ENCODE data around the gene USP40.

USP40 gene

GRCh38 chr2:233538741-233539140 is 27.8 kb downstream of the USP40 start:
- Histone ChIP-seq H2AFZ (ENCODE audit: insufficient read depth, low read length, poor library complexity) (no peak overlapping the region), H3K9me3 (ENCODE audit: insufficient read depth, low read depth, low read length) (no peaks in the 10 kb centered on the region), H3K4me1 (ENCODE audit: control insufficient read depth in 1 of 2, insufficient read depth in 2 of 2, low read length in 2 of 2) (no peaks in the 10 kb centered on the region), H3K79me1 (ENCODE audit: low read length) (no peaks in the 10 kb centered on the region), H3K4me2 (ENCODE audit: low read length) (no peak overlapping the region), H2BK12ac (ENCODE audit: low read length) (no peak overlapping the region), H3K9ac (ENCODE audit: low read length) (no peak overlapping the region), H3K36me3 (ENCODE audit: control insufficient read depth in 1 of 2, insufficient read depth in 2 of 2, low read length in 2 of 2) (peaks cover 0 to 2% of the 10 kb centered on the region in 2 experiments), H2AK5ac (ENCODE audit: low read length) (no peak overlapping the region), H3K27ac (ENCODE audit: low read depth, low read length) (no peak overlapping the region), H2BK120ac (ENCODE audit: insufficient read depth, low read length, poor library complexity) (no peak overlapping the region), H2BK5ac (ENCODE audit: low read depth, low read length, poor library complexity) (no peak overlapping the region), H3K79me2 (ENCODE audit: control insufficient read depth, insufficient read depth, low read length, poor library complexity) (no peaks in the 10 kb centered on the region), H3K14ac (ENCODE audit: low read length) (no peak overlapping the region), H3K23ac (ENCODE audit: low read length) (peak overlapping the region; percentile 33), H3K4me3 (ENCODE audit: low read depth, low read length) (no peak overlapping the region), H4K8ac (ENCODE audit: low read depth, low read length) (no peak overlapping the region), H4K91ac (ENCODE audit: low read depth, low read length) (no peak overlapping the region), H3K4ac (ENCODE audit: low read depth, low read length) (no peak overlapping the region), H3K27me3 (ENCODE audit: insufficient read depth, low read length) (no peaks in the 10 kb centered on the region), H3K18ac (ENCODE audit: low read length) (no peak overlapping the region), H4K12ac (ENCODE audit: low read depth, low read length) (no peak overlapping the region)
- WGBS (ENCODE audit: extremely low coverage, insufficient coverage, insufficient read length), result no CpG with 5 or more reads among the region's 5 CpGs
- DNase-seq, result no peak

GRCh38 chr2:233535271-233535670 is 31.3 kb downstream of the USP40 start:
- H4K12ac ChIP-seq (ENCODE audit: low read depth, low read length), result no peak overlapping the region
- H4K8ac ChIP-seq (ENCODE audit: low read depth, low read length), result no peak overlapping the region
- no peak overlapping the region for H2BK12ac ChIP-seq (ENCODE audit: low read length)
- no peaks in the 10 kb centered on the region for H3K9me3 ChIP-seq (ENCODE audit: insufficient read depth, low read depth, low read length)
- H3K4me2 ChIP-seq (ENCODE audit: low read length), result no peak overlapping the region
- no peak overlapping the region for H3K9ac ChIP-seq (ENCODE audit: low read length)
- no peak overlapping the region for H3K4ac ChIP-seq (ENCODE audit: low read depth, low read length)
- no peaks in the 10 kb centered on the region for H3K79me1 ChIP-seq (ENCODE audit: low read length)
- H3K36me3 ChIP-seq (ENCODE audit: control insufficient read depth in 1 of 2, insufficient read depth in 2 of 2, low read length in 2 of 2), result peaks cover 0 to 7% of the 10 kb centered on the region in 2 experiments
- no peak overlapping the region for H3K23ac ChIP-seq (ENCODE audit: low read length)
- no peaks in the 10 kb centered on the region for H3K27me3 ChIP-seq (ENCODE audit: insufficient read depth, low read length)
- H3K18ac ChIP-seq (ENCODE audit: low read length), result no peak overlapping the region
- H3K79me2 ChIP-seq (ENCODE audit: control insufficient read depth, insufficient read depth, low read length, poor library complexity), result no peaks in the 10 kb centered on the region
- no peak overlapping the region for H4K91ac ChIP-seq (ENCODE audit: low read depth, low read length)
- DNase-seq, result peak; percentile 63 to 78
- H3K27ac ChIP-seq (ENCODE audit: low read depth, low read length), result no peak overlapping the region
- H3K4me3 ChIP-seq (ENCODE audit: low read depth, low read length), result no peak overlapping the region
- H2AK5ac ChIP-seq (ENCODE audit: low read length), result no peak overlapping the region
- no peaks in the 10 kb centered on the region for H3K4me1 ChIP-seq (ENCODE audit: control insufficient read depth in 1 of 2, insufficient read depth in 2 of 2, low read length in 2 of 2)
- no peak overlapping the region for H2AFZ ChIP-seq (ENCODE audit: insufficient read depth, low read length, poor library complexity)
- H2BK5ac ChIP-seq (ENCODE audit: low read depth, low read length, poor library complexity), result no peak overlapping the region
- H3K14ac ChIP-seq (ENCODE audit: low read length), result no peak overlapping the region
- no peak overlapping the region for H2BK120ac ChIP-seq (ENCODE audit: insufficient read depth, low read length, poor library complexity)

DNA sequence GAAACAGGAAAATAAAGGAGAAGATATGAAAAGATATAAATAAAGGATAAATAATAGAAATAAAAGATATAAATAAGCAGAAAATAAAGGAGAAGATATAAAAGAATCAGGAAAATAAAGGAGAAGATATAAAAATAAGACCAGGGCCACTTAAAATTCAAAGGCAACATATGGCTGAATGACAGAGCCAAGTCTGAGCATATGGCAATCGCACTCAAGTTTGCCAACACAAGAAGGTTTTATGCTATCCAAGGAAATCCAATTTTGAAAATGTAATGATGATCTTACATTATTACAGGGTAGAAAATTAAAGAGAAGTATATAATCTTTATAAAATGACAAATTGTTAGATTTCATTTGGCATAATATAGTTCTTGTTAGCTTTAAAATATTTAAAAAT is 33.6 kb downstream of the USP40 start:
- Histone ChIP-seq H3K4me3 (ENCODE audit: low read depth, low read length) (no peak overlapping the region), H3K36me3 (ENCODE audit: control insufficient read depth in 1 of 2, insufficient read depth in 2 of 2, low read length in 2 of 2) (peaks cover 0 to 11% of the 10 kb centered on the region in 2 experiments), H3K14ac (ENCODE audit: low read length) (no peak overlapping the region), H3K27me3 (ENCODE audit: insufficient read depth, low read length) (no peaks in the 10 kb centered on the region), H2BK120ac (ENCODE audit: insufficient read depth, low read length, poor library complexity) (no peak overlapping the region), H3K4me1 (ENCODE audit: control insufficient read depth in 1 of 2, insufficient read depth in 2 of 2, low read length in 2 of 2) (no peaks in the 10 kb centered on the region), H2BK5ac (ENCODE audit: low read depth, low read length, poor library complexity) (no peak overlapping the region), H2AK5ac (ENCODE audit: low read length) (no peak overlapping the region), H3K23ac (ENCODE audit: low read length) (no peak overlapping the region), H2BK12ac (ENCODE audit: low read length) (no peak overlapping the region), H3K27ac (ENCODE audit: low read depth, low read length) (no peak overlapping the region), H3K18ac (ENCODE audit: low read length) (no peak overlapping the region), H4K91ac (ENCODE audit: low read depth, low read length) (no peak overlapping the region), H3K79me1 (ENCODE audit: low read length) (no peaks in the 10 kb centered on the region), H3K9me3 (ENCODE audit: insufficient read depth, low read depth, low read length) (no peaks in the 10 kb centered on the region), H4K8ac (ENCODE audit: low read depth, low read length) (no peak overlapping the region), H4K12ac (ENCODE audit: low read depth, low read length) (no peak overlapping the region), H3K79me2 (ENCODE audit: control insufficient read depth, insufficient read depth, low read length, poor library complexity) (no peaks in the 10 kb centered on the region), H2AFZ (ENCODE audit: insufficient read depth, low read length, poor library complexity) (no peak overlapping the region), H3K4ac (ENCODE audit: low read depth, low read length) (no peak overlapping the region), H3K9ac (ENCODE audit: low read length) (no peak overlapping the region), H3K4me2 (ENCODE audit: low read length) (no peak overlapping the region)
- no CpG with 5 or more reads among the region's 1 CpG for WGBS (ENCODE audit: extremely low coverage, insufficient coverage, insufficient read length)
- DNase-seq, result no peak

GRCh38 chr2:233531955-233532354 is 34.6 kb downstream of the USP40 start:
- WGBS (ENCODE audit: extremely low coverage, insufficient coverage, insufficient read length), result no CpG with 5 or more reads among the region's 6 CpGs
- H3K4me1 ChIP-seq (ENCODE audit: control insufficient read depth in 1 of 2, insufficient read depth in 2 of 2, low read length in 2 of 2), result no peaks in the 10 kb centered on the region
- no peaks in the 10 kb centered on the region for H3K79me2 ChIP-seq (ENCODE audit: control insufficient read depth, insufficient read depth, low read length, poor library complexity)
- H3K18ac ChIP-seq (ENCODE audit: low read length), result no peak overlapping the region
- H4K12ac ChIP-seq (ENCODE audit: low read depth, low read length), result no peak overlapping the region
- no peak overlapping the region for H4K8ac ChIP-seq (ENCODE audit: low read depth, low read length)
- no peak overlapping the region for H2AK5ac ChIP-seq (ENCODE audit: low read length)
- no peak for DNase-seq
- H3K27ac ChIP-seq (ENCODE audit: low read depth, low read length), result no peak overlapping the region
- peak overlapping the region; percentile 58 for H3K23ac ChIP-seq (ENCODE audit: low read length)
- H3K27me3 ChIP-seq (ENCODE audit: insufficient read depth, low read length), result no peaks in the 10 kb centered on the region
- H3K79me1 ChIP-seq (ENCODE audit: low read length), result no peaks in the 10 kb centered on the region
- no peaks in the 10 kb centered on the region for H3K9me3 ChIP-seq (ENCODE audit: insufficient read depth, low read depth, low read length)
- no peak overlapping the region for H3K14ac ChIP-seq (ENCODE audit: low read length)
- H2BK12ac ChIP-seq (ENCODE audit: low read length), result no peak overlapping the region
- H2AFZ ChIP-seq (ENCODE audit: insufficient read depth, low read length, poor library complexity), result no peak overlapping the region
- H3K36me3 ChIP-seq (ENCODE audit: control insufficient read depth in 1 of 2, insufficient read depth in 2 of 2, low read length in 2 of 2), result peaks cover 0 to 11% of the 10 kb centered on the region in 2 experiments
- H2BK5ac ChIP-seq (ENCODE audit: low read depth, low read length, poor library complexity), result no peak overlapping the region
- H2BK120ac ChIP-seq (ENCODE audit: insufficient read depth, low read length, poor library complexity), result no peak overlapping the region
- H3K4me3 ChIP-seq (ENCODE audit: low read depth, low read length), result no peak overlapping the region
- peak overlapping the region; percentile 23 for H3K4me2 ChIP-seq (ENCODE audit: low read length)
- H3K9ac ChIP-seq (ENCODE audit: low read length), result no peak overlapping the region
- H3K4ac ChIP-seq (ENCODE audit: low read depth, low read length), result no peak overlapping the region
- no peak overlapping the region for H4K91ac ChIP-seq (ENCODE audit: low read depth, low read length)
